Measurements from ENCODE around the gene MLPH.

MLPH gene

DNA sequence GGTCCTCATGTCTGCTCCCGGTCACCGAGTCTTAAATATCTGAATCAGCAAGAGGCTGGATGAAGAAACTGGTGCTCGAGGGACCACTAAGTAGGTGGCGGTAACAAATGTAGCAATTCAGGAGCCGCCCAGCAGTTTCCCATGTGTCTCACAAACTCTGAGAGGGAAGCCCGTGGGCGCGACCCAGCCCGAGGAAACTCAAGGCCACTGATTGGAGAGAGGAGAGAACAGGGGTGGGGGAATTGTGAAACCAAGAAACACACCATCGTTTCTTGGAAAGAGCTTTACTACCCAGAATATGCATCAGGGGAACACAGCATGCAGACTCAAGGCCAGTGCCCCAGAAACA, 10.8 kb downstream of the MLPH start:
- H3K27me3 ChIP-seq (ENCODE audit: insufficient read depth, poor library complexity, severe bottlenecking), result peaks cover 12% of the 10 kb centered on the region
- H3K27ac ChIP-seq (replicated peaks), result no peak overlapping the region
- no peak for DNase-seq (ENCODE audit: low read depth in 1 of 2, low spot score in 1 of 2)
- H3K4me3 ChIP-seq (replicated peaks; ENCODE audit: insufficient read depth, low read length), result no peak overlapping the region
- TF ChIP-seq, protein P1, sequence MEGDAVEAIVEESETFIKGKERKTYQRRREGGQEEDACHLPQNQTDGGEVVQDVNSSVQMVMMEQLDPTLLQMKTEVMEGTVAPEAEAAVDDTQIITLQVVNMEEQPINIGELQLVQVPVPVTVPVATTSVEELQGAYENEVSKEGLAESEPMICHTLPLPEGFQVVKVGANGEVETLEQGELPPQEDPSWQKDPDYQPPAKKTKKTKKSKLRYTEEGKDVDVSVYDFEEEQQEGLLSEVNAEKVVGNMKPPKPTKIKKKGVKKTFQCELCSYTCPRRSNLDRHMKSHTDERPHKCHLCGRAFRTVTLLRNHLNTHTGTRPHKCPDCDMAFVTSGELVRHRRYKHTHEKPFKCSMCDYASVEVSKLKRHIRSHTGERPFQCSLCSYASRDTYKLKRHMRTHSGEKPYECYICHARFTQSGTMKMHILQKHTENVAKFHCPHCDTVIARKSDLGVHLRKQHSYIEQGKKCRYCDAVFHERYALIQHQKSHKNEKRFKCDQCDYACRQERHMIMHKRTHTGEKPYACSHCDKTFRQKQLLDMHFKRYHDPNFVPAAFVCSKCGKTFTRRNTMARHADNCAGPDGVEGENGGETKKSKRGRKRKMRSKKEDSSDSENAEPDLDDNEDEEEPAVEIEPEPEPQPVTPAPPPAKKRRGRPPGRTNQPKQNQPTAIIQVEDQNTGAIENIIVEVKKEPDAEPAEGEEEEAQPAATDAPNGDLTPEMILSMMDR (IDR thresholded peaks at IDR 0.05; ENCODE audit: insufficient read depth, low read length), result no peak
- TF ChIP-seq, protein P2, sequence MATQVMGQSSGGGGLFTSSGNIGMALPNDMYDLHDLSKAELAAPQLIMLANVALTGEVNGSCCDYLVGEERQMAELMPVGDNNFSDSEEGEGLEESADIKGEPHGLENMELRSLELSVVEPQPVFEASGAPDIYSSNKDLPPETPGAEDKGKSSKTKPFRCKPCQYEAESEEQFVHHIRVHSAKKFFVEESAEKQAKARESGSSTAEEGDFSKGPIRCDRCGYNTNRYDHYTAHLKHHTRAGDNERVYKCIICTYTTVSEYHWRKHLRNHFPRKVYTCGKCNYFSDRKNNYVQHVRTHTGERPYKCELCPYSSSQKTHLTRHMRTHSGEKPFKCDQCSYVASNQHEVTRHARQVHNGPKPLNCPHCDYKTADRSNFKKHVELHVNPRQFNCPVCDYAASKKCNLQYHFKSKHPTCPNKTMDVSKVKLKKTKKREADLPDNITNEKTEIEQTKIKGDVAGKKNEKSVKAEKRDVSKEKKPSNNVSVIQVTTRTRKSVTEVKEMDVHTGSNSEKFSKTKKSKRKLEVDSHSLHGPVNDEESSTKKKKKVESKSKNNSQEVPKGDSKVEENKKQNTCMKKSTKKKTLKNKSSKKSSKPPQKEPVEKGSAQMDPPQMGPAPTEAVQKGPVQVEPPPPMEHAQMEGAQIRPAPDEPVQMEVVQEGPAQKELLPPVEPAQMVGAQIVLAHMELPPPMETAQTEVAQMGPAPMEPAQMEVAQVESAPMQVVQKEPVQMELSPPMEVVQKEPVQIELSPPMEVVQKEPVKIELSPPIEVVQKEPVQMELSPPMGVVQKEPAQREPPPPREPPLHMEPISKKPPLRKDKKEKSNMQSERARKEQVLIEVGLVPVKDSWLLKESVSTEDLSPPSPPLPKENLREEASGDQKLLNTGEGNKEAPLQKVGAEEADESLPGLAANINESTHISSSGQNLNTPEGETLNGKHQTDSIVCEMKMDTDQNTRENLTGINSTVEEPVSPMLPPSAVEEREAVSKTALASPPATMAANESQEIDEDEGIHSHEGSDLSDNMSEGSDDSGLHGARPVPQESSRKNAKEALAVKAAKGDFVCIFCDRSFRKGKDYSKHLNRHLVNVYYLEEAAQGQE (IDR thresholded peaks at IDR 0.05; ENCODE audit: insufficient replicate concordance, low read depth), result no peak
- TF ChIP-seq SPI1 (IDR thresholded peaks at IDR 0.05; ENCODE audit: borderline replicate concordance, low read depth) (no peak), GABPA (IDR thresholded peaks at IDR 0.05; ENCODE audit: low read depth) (no peak), POLR2AphosphoS5 (IDR thresholded peaks at IDR 0.05; ENCODE audit: low read depth) (no peak)

DNA sequence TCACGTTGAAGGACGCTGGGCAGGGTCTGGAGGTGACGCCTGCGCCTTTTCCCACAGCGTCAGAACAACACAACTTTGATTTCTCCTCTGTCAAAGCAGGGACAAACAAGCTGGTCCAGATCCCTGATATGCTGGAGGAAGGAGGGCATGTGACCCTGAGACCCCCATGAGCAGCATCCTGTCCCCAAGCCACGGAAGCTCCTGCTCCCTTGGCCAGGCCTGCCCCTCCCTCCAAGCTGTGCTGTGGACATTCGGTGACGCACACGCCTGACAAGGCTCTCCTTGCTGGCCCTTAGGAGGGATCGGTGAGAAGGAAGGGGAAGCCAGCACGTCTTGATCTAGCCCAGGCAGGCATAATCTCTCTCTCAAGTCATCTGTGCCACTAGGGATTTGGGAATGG, 11.3 kb downstream of the MLPH start:
- no peak overlapping the region for H3K27ac ChIP-seq (replicated peaks)
- no peak for DNase-seq (ENCODE audit: low read depth in 1 of 2, low spot score in 1 of 2)
- no peak overlapping the region for H3K4me3 ChIP-seq (replicated peaks; ENCODE audit: insufficient read depth, low read length)
- peaks cover 12% of the 10 kb centered on the region for H3K27me3 ChIP-seq (ENCODE audit: insufficient read depth, poor library complexity, severe bottlenecking)
- TF ChIP-seq POLR2AphosphoS5 (IDR thresholded peaks at IDR 0.05; ENCODE audit: low read depth) (no peak), SPI1 (IDR thresholded peaks at IDR 0.05; ENCODE audit: borderline replicate concordance, low read depth) (no peak), GABPA (IDR thresholded peaks at IDR 0.05; ENCODE audit: low read depth) (no peak)
- TF ChIP-seq, protein P1 (IDR thresholded peaks at IDR 0.05; ENCODE audit: insufficient read depth, low read length), result no peak
- TF ChIP-seq, protein P2 (IDR thresholded peaks at IDR 0.05; ENCODE audit: insufficient replicate concordance, low read depth), result no peak

DNA sequence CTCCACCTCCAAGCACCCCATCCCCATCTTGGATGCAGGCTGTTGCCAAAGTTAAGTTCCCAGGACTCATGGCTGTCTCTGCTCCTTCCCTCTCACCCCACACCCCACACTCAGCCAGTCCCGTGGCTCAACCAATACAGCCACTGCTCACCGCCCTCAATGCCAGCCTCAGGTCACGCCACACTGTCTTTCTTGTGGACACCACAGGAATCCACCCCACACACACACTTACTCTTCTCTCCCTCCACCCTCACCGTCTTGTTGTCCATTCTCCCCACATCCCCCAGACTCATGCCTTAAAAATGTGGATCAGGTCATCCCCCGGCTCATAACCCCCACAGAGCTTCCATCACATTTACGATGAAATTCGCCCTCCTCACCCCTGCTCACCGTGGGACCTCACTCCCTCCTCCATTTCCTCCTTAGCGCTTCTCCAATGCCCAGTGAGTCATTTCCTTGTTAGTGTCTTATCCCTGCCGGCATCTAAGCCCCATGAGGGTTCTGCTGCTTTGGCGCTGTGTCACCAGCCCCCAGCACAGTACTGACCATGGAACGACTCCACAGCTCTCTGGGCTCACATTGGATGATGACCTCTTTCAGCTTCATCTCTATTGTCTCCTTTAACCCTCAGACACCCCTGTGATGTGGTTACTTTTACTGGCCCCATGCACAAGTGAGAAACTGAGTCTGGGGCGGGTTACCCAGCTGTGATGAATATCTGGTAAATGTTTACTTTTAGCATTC, 13.8 kb downstream of the MLPH start:
- Histone ChIP-seq H3K4me3 (replicated peaks; ENCODE audit: insufficient read depth, low read length) (no peak overlapping the region), H3K27ac (replicated peaks) (no peak overlapping the region), H3K27me3 (ENCODE audit: insufficient read depth, poor library complexity, severe bottlenecking) (peaks cover 12% of the 10 kb centered on the region)
- no peak for DNase-seq (ENCODE audit: low read depth in 1 of 2, low spot score in 1 of 2)
- TF ChIP-seq, protein P1 (IDR thresholded peaks at IDR 0.05; ENCODE audit: insufficient read depth, low read length), result no peak
- TF ChIP-seq POLR2AphosphoS5 (IDR thresholded peaks at IDR 0.05; ENCODE audit: low read depth) (no peak), SPI1 (IDR thresholded peaks at IDR 0.05; ENCODE audit: borderline replicate concordance, low read depth) (no peak), GABPA (IDR thresholded peaks at IDR 0.05; ENCODE audit: low read depth) (no peak)
- TF ChIP-seq, protein P2 (IDR thresholded peaks at IDR 0.05; ENCODE audit: insufficient replicate concordance, low read depth), result no peak

Measured in HL-60 (cell line).